A673 (cell line): ENCODE data around the gene NUP43.

Source experiments
- EZH2 ChIP-seq: fragments of 200-600 bp; sonication (generic); IDR thresholded peaks from 2 replicates; pipeline ENCODE4 v1.6.1; 2017; ENCODE audit warnings: borderline replicate concordance, low read depth, mild to moderate bottlenecking, mixed read lengths, antibody characterized with exemption, low read length; ENCODE audit not compliant: poor library complexity, severe bottlenecking
- TF ChIP-seq, protein P1 (sequence below): fragments of 300-800, 200-600 bp; sonication (generic); conservative IDR thresholded peaks from 2 replicates; pipeline ENCODE4 v1.5.1; 2017; ENCODE audit warnings: low read depth, mild to moderate bottlenecking, antibody characterized with exemption, low read length, moderate library complexity, mixed read lengths

GRCh38 chr6:149733089-149733720 is 13.1 kb downstream of the NUP43 start:
- TF ChIP-seq, protein P1, sequence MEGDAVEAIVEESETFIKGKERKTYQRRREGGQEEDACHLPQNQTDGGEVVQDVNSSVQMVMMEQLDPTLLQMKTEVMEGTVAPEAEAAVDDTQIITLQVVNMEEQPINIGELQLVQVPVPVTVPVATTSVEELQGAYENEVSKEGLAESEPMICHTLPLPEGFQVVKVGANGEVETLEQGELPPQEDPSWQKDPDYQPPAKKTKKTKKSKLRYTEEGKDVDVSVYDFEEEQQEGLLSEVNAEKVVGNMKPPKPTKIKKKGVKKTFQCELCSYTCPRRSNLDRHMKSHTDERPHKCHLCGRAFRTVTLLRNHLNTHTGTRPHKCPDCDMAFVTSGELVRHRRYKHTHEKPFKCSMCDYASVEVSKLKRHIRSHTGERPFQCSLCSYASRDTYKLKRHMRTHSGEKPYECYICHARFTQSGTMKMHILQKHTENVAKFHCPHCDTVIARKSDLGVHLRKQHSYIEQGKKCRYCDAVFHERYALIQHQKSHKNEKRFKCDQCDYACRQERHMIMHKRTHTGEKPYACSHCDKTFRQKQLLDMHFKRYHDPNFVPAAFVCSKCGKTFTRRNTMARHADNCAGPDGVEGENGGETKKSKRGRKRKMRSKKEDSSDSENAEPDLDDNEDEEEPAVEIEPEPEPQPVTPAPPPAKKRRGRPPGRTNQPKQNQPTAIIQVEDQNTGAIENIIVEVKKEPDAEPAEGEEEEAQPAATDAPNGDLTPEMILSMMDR = no peak
- TF ChIP-seq EZH2 = no peak
